Lower leg skin (tissue), 4 donors: ENCODE results near the gene ADAT1. TPM values are rescaled to one million over a fixed set of nuclear protein-coding genes. Genes with fewer than 3 reads are reported as not detected.

Experiments
- DNase-seq, 2 donors: peaks; one replicate each; pipeline ENCODE4 v3.0.0-alpha.2; 2019; ENCODE audit warnings: low spot score in 2 of 2
- H3K4me3 ChIP-seq: fragments of 200-600 bp; sonication (generic); 2 replicates; pipeline ENCODE4 v1.5.1; 2017; ENCODE audit warnings: mild to moderate bottlenecking, low read depth; ENCODE audit not compliant: poor library complexity, severe bottlenecking
- CTCF ChIP-seq, 3 donors: fragments of 450-650 bp; IDR thresholded peaks; one replicate each; pipeline ENCODE4 v1.5.1; 2016; ENCODE audit warnings: antibody characterized with exemption in 3 of 3, mild to moderate bottlenecking in 3 of 3, moderate library complexity in 2 of 3
- POLR2A ChIP-seq, 2 donors: fragments of 450-650 bp; IDR thresholded peaks; one replicate each; pipeline ENCODE4 v1.6.1; 2016 to 2017; ENCODE audit warnings: antibody characterized with exemption in 2 of 2, mild to moderate bottlenecking in 1 of 2, moderate library complexity in 1 of 2
- WGBS, 2 donors: methylation state at CpG; one replicate each; pipeline ENCODE4 v1.1.5; 2018; 5-methylcytosine and 5-hydroxymethylcytosine counted together
- intact Hi-C: fragments of 100-400 bp; cut with DNase I; formaldehyde crosslinking; loops from one replicate; pipeline ENCODE4 v1.15.0; 2023; ENCODE audit warnings: low total_unique reads
- total RNA-seq, 4 donors: library from RNA; depleted of rRNA; stranded (reverse); fragments of >200 nt; gene quantifications; one replicate each; pipeline ENCODE4 v1.1.0, GENCODE V29; 2016

ADAT1 gene
- total RNA-seq: 10 to 100 TPM; 36.5 to 48.9 (median 42.1) TPM

- peak in 1 of 2 donors; percentile 13 for TF ChIP-seq POLR2A (IDR thresholded peaks at IDR 0.05)
- no peak for TF ChIP-seq CTCF (IDR thresholded peaks at IDR 0.05)
- DNase-seq: peak; percentile 98 to 100
- WGBS, 2 donors: 0 to 1% methylated on average over 42 to 53 of the region's 62 CpGs
- intact Hi-C loops: loop anchor here (10.0 kb wide), 1 partner anchor 158 kb away; the partner anchor contains the start of gene TMEM170A
- peak within 1 kb of the TSS; percentile 57 for H3K4me3 ChIP-seq
These were observed at the start of gene ADAT1 for GRCh38 chr16:75622761-75623605. ADAT1 (minus strand) TSS chr16:75623281; CDS start chr16:75620799, 2,482 bp downstream.

- intact Hi-C loops: no loop called here
- no peak for DNase-seq
- H3K4me3 ChIP-seq: no peak overlapping the region
- TF ChIP-seq CTCF (IDR thresholded peaks at IDR 0.05): no peak
- no peak for TF ChIP-seq POLR2A (IDR thresholded peaks at IDR 0.05)
These were observed 44.4 kb upstream of the ADAT1 start for GRCh38 chr16:75667503-75667902.

GRCh38 chr16:75660726-75661302 is 37.7 kb upstream of the ADAT1 start:
- H3K4me3 ChIP-seq: no peak overlapping the region
- no peak for DNase-seq
- TF ChIP-seq CTCF (IDR thresholded peaks at IDR 0.05) (no peak), POLR2A (IDR thresholded peaks at IDR 0.05) (no peak)
- WGBS, 2 donors: 56 to 75% methylated on average over 4 of the region's 4 CpGs
- intact Hi-C loops: no loop called here

- no peak overlapping the region for H3K4me3 ChIP-seq
- DNase-seq: no peak
- no peak for TF ChIP-seq POLR2A (IDR thresholded peaks at IDR 0.05)
- TF ChIP-seq CTCF (IDR thresholded peaks at IDR 0.05): no peak
- intact Hi-C loops: no loop called here
- 90% methylated on average over 6 of the region's 6 CpGs for whole genome bisulfite sequencing, 2 donors
These were observed 37.2 kb upstream of the ADAT1 start for GRCh38 chr16:75660321-75660720.

- no peak for DNase-seq
- WGBS, 2 donors: 95 to 100% methylated on average over 2 of the region's 2 CpGs
- intact Hi-C loops: no loop called here
These were observed 35.1 kb upstream of the ADAT1 start for GRCh38 chr16:75658175-75658574.

More at GRCh38 chr16:75658175-75658574, 35.1 kb upstream of the ADAT1 start:
- H3K4me3 ChIP-seq: no peak overlapping the region
- TF ChIP-seq CTCF (IDR thresholded peaks at IDR 0.05) (no peak), POLR2A (IDR thresholded peaks at IDR 0.05) (no peak)
